ENCODE results near the gene KIRREL3. TPM values are rescaled to one million over a fixed set of nuclear protein-coding genes. Genes with fewer than 3 reads are reported as not detected.

KIRREL3 gene
- polyA plus RNA-seq, 1 of the 3 experiments (the other 2 are of a cell fraction): 3.7 TPM

GRCh38 chr11:126450198-126450597 lies 550.4 kb downstream of the KIRREL3 start:
- 70% methylated on average over 7 of the region's 7 CpGs for WGBS (ENCODE audit: low lambda C conversion rate)
- Histone ChIP-seq H3K79me2 (ENCODE audit: insufficient read depth) (no peaks in the 10 kb centered on the region), H3K27ac (ENCODE audit: low read depth in 2 of 2, low read length in 1 of 2) (no peak overlapping the region), H3K4me3 (ENCODE audit: low read depth in 2 of 2, low read length in 1 of 2) (no peak overlapping the region), H3K27me3 (ENCODE audit: insufficient read depth) (no peaks in the 10 kb centered on the region), H3K9me2 (no peaks in the 10 kb centered on the region), H3K36me3 (replicated peaks in 1 of 2; ENCODE audit: control insufficient read depth in 1 of 2, insufficient read depth in 2 of 2, low read length in 1 of 2) (no peaks in the 10 kb centered on the region), H3K4me1 (ENCODE audit: control insufficient read depth in 1 of 2, insufficient read depth in 2 of 2, low read depth in 1 of 2, low read length in 1 of 2) (peaks cover 0 to 14% of the 10 kb centered on the region in 2 experiments; a peak in 1 of 4 replicates), H3K9ac (no peak overlapping the region), H3F3A (replicated peaks; ENCODE audit: insufficient read depth) (peaks cover 22% of the 10 kb centered on the region), H3K9me3 (no peaks in the 10 kb centered on the region), H3K4me2 (no peak overlapping the region), H2AFZ (ENCODE audit: low read depth) (no peak overlapping the region), H4K20me1 (ENCODE audit: insufficient read depth) (no peaks in the 10 kb centered on the region)
- TF ChIP-seq NRF1 (IDR thresholded peaks at IDR 0.05; ENCODE audit: low read depth, low read length) (no peak), SIN3A (IDR thresholded peaks at IDR 0.05; ENCODE audit: borderline replicate concordance, low read depth, low read length) (no peak), YY1 (IDR thresholded peaks at IDR 0.05; ENCODE audit: low read depth) (no peak), USF2 (IDR thresholded peaks at IDR 0.05; ENCODE audit: borderline replicate concordance, low read depth, low read length) (no peak), CHD2 (IDR thresholded peaks at IDR 0.05; ENCODE audit: low read length, partially characterized antibody) (no peak), ELF1 (IDR thresholded peaks at IDR 0.05) (no peak), MXI1 (IDR thresholded peaks at IDR 0.05; ENCODE audit: low read depth, low read length) (no peak), NFIC (IDR thresholded peaks at IDR 0.05; ENCODE audit: borderline replicate concordance) (no peak)
- TF ChIP-seq, protein P1, sequence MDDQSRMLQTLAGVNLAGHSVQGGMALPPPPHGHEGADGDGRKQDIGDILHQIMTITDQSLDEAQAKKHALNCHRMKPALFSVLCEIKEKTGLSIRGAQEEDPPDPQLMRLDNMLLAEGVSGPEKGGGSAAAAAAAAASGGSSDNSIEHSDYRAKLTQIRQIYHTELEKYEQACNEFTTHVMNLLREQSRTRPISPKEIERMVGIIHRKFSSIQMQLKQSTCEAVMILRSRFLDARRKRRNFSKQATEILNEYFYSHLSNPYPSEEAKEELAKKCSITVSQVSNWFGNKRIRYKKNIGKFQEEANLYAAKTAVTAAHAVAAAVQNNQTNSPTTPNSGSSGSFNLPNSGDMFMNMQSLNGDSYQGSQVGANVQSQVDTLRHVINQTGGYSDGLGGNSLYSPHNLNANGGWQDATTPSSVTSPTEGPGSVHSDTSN (IDR thresholded peaks at IDR 0.05): no peak
- CTCF ChIA-PET: interaction anchor here (1.3 kb wide), 1 partner anchor 9 kb away, joined by 6 read pairs; no protein-coding TSS in a partner anchor
- POLR2A ChIA-PET: no interaction called here
- DNase-seq: no peak

- Histone ChIP-seq H2AFZ (ENCODE audit: low read depth) (no peak overlapping the region), H3K27me3 (ENCODE audit: insufficient read depth) (no peaks in the 10 kb centered on the region), H3K4me1 (ENCODE audit: control insufficient read depth in 1 of 2, insufficient read depth in 2 of 2, low read depth in 1 of 2, low read length in 1 of 2) (peaks cover 0 to 13% of the 10 kb centered on the region in 2 experiments; a peak in 1 of 4 replicates), H3K79me2 (ENCODE audit: insufficient read depth) (no peaks in the 10 kb centered on the region), H3K9me3 (no peaks in the 10 kb centered on the region), H3K9ac (no peak overlapping the region), H3F3A (replicated peaks; ENCODE audit: insufficient read depth) (peaks cover 15% of the 10 kb centered on the region), H3K9me2 (no peaks in the 10 kb centered on the region), H3K27ac (ENCODE audit: low read depth in 2 of 2, low read length in 1 of 2) (no peak overlapping the region), H4K20me1 (ENCODE audit: insufficient read depth) (no peaks in the 10 kb centered on the region), H3K36me3 (replicated peaks in 1 of 2; ENCODE audit: control insufficient read depth in 1 of 2, insufficient read depth in 2 of 2, low read length in 1 of 2) (no peaks in the 10 kb centered on the region), H3K4me3 (ENCODE audit: low read depth in 2 of 2, low read length in 1 of 2) (no peak overlapping the region), H3K4me2 (no peak overlapping the region)
- TF ChIP-seq TAF1 (IDR thresholded peaks at IDR 0.05; ENCODE audit: borderline replicate concordance, low read depth, low read length) (no peak), SIN3A (IDR thresholded peaks at IDR 0.05; ENCODE audit: borderline replicate concordance, low read depth, low read length) (no peak), EZH2phosphoT487 (IDR thresholded peaks at IDR 0.05; ENCODE audit: borderline replicate concordance, low read depth) (no peak), EP300 (IDR thresholded peaks at IDR 0.05; ENCODE audit: borderline replicate concordance in 1 of 2, low read depth in 1 of 2, low read length in 1 of 2) (no peak), ELF1 (IDR thresholded peaks at IDR 0.05) (no peak), MAX (IDR thresholded peaks at IDR 0.05; ENCODE audit: low read depth) (no peak)
- no peak for DNase-seq
- WGBS (ENCODE audit: low lambda C conversion rate): 87% methylated on average over 5 of the region's 10 CpGs
- POLR2A ChIA-PET: no interaction called here
- CTCF ChIA-PET: interaction anchor here (1.0 to 3.1 kb wide), 3 partner anchors 34 to 543 kb away, joined by 3 to 15 read pairs (median 3); no protein-coding TSS in a partner anchor
These were observed 554.0 kb downstream of the KIRREL3 start for GRCh38 chr11:126446581-126446980.

Data from SK-N-SH (cell line).